ENCODE measurements around the gene TOMM20.
"Not testable (repeated sequence)": the region's sequence is repeated elsewhere in the genome, so short reads cannot be mapped to it uniquely, and the experiment has no call there.

DNA sequence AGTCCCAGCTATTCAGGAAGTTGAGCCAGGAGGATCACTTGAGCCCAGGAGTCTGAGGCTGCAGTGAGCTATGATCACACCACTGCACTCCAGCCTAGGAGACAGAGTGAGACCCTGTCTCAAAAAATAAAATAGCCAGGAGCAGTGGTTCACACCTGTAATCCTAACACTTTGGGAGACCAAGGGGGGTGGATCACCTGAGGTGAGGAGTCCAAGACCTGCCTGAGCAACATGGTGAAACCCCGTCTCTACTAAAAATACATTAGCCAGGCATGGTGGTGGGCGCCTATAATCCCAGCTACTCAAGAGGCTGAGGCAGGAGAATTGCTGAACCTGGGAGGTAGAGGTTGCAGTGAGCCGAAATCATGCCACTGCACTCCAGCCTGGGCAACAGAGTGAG, 56.1 kb downstream of the TOMM20 start:
- not testable (repeated sequence) for TF ChIP-seq NFRKB (IDR thresholded peaks at IDR 0.05); SP1 (IDR thresholded peaks at IDR 0.05); BHLHE40 (IDR thresholded peaks at IDR 0.05; ENCODE audit: borderline replicate concordance); LEF1 (IDR thresholded peaks at IDR 0.05; ENCODE audit: borderline replicate concordance); TARDBP (IDR thresholded peaks at IDR 0.05); ZNF384 (IDR thresholded peaks at IDR 0.05); CTBP1 (IDR thresholded peaks at IDR 0.05; ENCODE audit: borderline replicate concordance)
